ENCODE results near the gene ARHGAP28.

ARHGAP28 gene

GRCh38 chr18:6731222-6731596 is 1.7 kb downstream of the ARHGAP28 start:
- DNase-seq (ENCODE audit: low read depth in 2 of 2, low spot score in 1 of 2), result no peak

GRCh38 chr18:6732952-6733351 is 3.4 kb downstream of the ARHGAP28 start:
- no peak for DNase-seq (ENCODE audit: low read depth in 2 of 2, low spot score in 1 of 2)

GRCh38 chr18:6733758-6734157 is 4.2 kb downstream of the ARHGAP28 start:
- no peak for DNase-seq (ENCODE audit: low read depth in 2 of 2, low spot score in 1 of 2)

GRCh38 chr18:6734726-6735430 is 5.4 kb downstream of the ARHGAP28 start:
- no peak for DNase-seq (ENCODE audit: low read depth in 2 of 2, low spot score in 1 of 2)

- DNase-seq (ENCODE audit: low read depth in 2 of 2, low spot score in 1 of 2), result no peak
Observed at GRCh38 chr18:6737833-6738232, 8.3 kb downstream of the ARHGAP28 start.

- no peak for DNase-seq (ENCODE audit: low read depth in 2 of 2, low spot score in 1 of 2)
Observed at GRCh38 chr18:6738622-6739021, 9.1 kb downstream of the ARHGAP28 start.

GRCh38 chr18:6741232-6741663 is 11.7 kb downstream of the ARHGAP28 start:
- DNase-seq (ENCODE audit: low read depth in 2 of 2, low spot score in 1 of 2), result no peak

- DNase-seq (ENCODE audit: low read depth in 2 of 2, low spot score in 1 of 2), result no peak
Observed at GRCh38 chr18:6741786-6742185, 12.3 kb downstream of the ARHGAP28 start.

GRCh38 chr18:6743999-6744398 is 14.5 kb downstream of the ARHGAP28 start:
- DNase-seq (ENCODE audit: low read depth in 2 of 2, low spot score in 1 of 2), result no peak

GRCh38 chr18:6744816-6745455 is 15.4 kb downstream of the ARHGAP28 start:
- no peak for DNase-seq (ENCODE audit: low read depth in 2 of 2, low spot score in 1 of 2)

- no peak for DNase-seq (ENCODE audit: low read depth in 2 of 2, low spot score in 1 of 2)
Observed at GRCh38 chr18:6745504-6746031, 16.1 kb downstream of the ARHGAP28 start.

- DNase-seq (ENCODE audit: low read depth in 2 of 2, low spot score in 1 of 2), result no peak
Observed at GRCh38 chr18:6746386-6746960, 17.0 kb downstream of the ARHGAP28 start.

- DNase-seq (ENCODE audit: low read depth in 2 of 2, low spot score in 1 of 2), result no peak
Observed at GRCh38 chr18:6747646-6748045, 18.1 kb downstream of the ARHGAP28 start.

- DNase-seq (ENCODE audit: low read depth in 2 of 2, low spot score in 1 of 2), result no peak
Observed at GRCh38 chr18:6748241-6748640, 18.7 kb downstream of the ARHGAP28 start.

GRCh38 chr18:6750411-6750810 is 20.9 kb downstream of the ARHGAP28 start:
- no peak for DNase-seq (ENCODE audit: low read depth in 2 of 2, low spot score in 1 of 2)

GRCh38 chr18:6751222-6751621 is 21.7 kb downstream of the ARHGAP28 start:
- DNase-seq (ENCODE audit: low read depth in 2 of 2, low spot score in 1 of 2), result no peak

GRCh38 chr18:6752202-6752860 is 22.8 kb downstream of the ARHGAP28 start:
- no peak for DNase-seq (ENCODE audit: low read depth in 2 of 2, low spot score in 1 of 2)

- no peak for DNase-seq (ENCODE audit: low read depth in 2 of 2, low spot score in 1 of 2)
Observed at GRCh38 chr18:6755107-6755506, 25.6 kb downstream of the ARHGAP28 start.

GRCh38 chr18:6757931-6758330 is 28.4 kb downstream of the ARHGAP28 start:
- DNase-seq (ENCODE audit: low read depth in 2 of 2, low spot score in 1 of 2), result no peak

GRCh38 chr18:6759579-6759978 is 30.1 kb downstream of the ARHGAP28 start:
- DNase-seq (ENCODE audit: low read depth in 2 of 2, low spot score in 1 of 2), result no peak

- DNase-seq (ENCODE audit: low read depth in 2 of 2, low spot score in 1 of 2), result no peak
Observed at GRCh38 chr18:6763524-6763923, 34.0 kb downstream of the ARHGAP28 start.

GRCh38 chr18:6764382-6764781 is 34.9 kb downstream of the ARHGAP28 start:
- no peak for DNase-seq (ENCODE audit: low read depth in 2 of 2, low spot score in 1 of 2)

All from stimulated activated CD8-positive, alpha-beta memory T cell treated with anti-CD3 and anti-CD28 coated beads, Interleukin-4, amount 100 ng/mL, for 1 hour (primary cell).